ENCODE data around the gene SPTBN5.

The SPTBN5 gene

GRCh38 chr15:41890050-41890690, 3.7 kb downstream of the SPTBN5 start:
- Histone ChIP-seq H3K36me3 (ENCODE audit: insufficient read depth, low read length) (no peaks in the 10 kb centered on the region), H3F3A (ENCODE audit: low read depth) (no peaks in the 10 kb centered on the region), H3K4me3 (ENCODE audit: low read length, poor library complexity, severe bottlenecking) (no peak overlapping the region), H4K20me1 (ENCODE audit: insufficient read depth, low read length, poor library complexity, severe bottlenecking) (no peaks in the 10 kb centered on the region), H3K9ac (ENCODE audit: low read depth, low read length, poor library complexity, severe bottlenecking) (no peak overlapping the region), H3K4me1 (ENCODE audit: insufficient read depth, low read length, poor library complexity, severe bottlenecking) (peaks cover 23% of the 10 kb centered on the region), H3K4me2 (ENCODE audit: low read depth, low read length, poor library complexity, severe bottlenecking) (no peak overlapping the region), H3K9me3 (ENCODE audit: insufficient read depth, low read depth, low read length) (no peaks in the 10 kb centered on the region), H3K27me3 (ENCODE audit: insufficient read depth, low read length, poor library complexity, severe bottlenecking) (no peaks in the 10 kb centered on the region), H2AFZ (ENCODE audit: low read length) (no peak overlapping the region), H3K9me2 (replicated peaks; ENCODE audit: low read depth, low read length) (no peaks in the 10 kb centered on the region), H3K79me2 (ENCODE audit: insufficient read depth, low read length) (no peaks in the 10 kb centered on the region)
- TF ChIP-seq EZH2phosphoT487 (IDR thresholded peaks at IDR 0.05; ENCODE audit: borderline replicate concordance): no peak
- TF ChIP-seq CTCF (conservative IDR thresholded peaks at IDR 0.05; ENCODE audit: low read length): no peak

- Histone ChIP-seq H3K9ac (ENCODE audit: low read depth, low read length, poor library complexity, severe bottlenecking) (no peak overlapping the region), H3K9me2 (replicated peaks; ENCODE audit: low read depth, low read length) (no peaks in the 10 kb centered on the region), H3K27me3 (ENCODE audit: insufficient read depth, low read length, poor library complexity, severe bottlenecking) (no peaks in the 10 kb centered on the region), H2AFZ (ENCODE audit: low read length) (no peak overlapping the region), H3K4me2 (ENCODE audit: low read depth, low read length, poor library complexity, severe bottlenecking) (no peak overlapping the region), H3K9me3 (ENCODE audit: insufficient read depth, low read depth, low read length) (no peaks in the 10 kb centered on the region), H3K36me3 (ENCODE audit: insufficient read depth, low read length) (no peaks in the 10 kb centered on the region), H3K4me1 (ENCODE audit: insufficient read depth, low read length, poor library complexity, severe bottlenecking) (peaks cover 10% of the 10 kb centered on the region), H3K4me3 (ENCODE audit: low read length, poor library complexity, severe bottlenecking) (no peak overlapping the region), H4K20me1 (ENCODE audit: insufficient read depth, low read length, poor library complexity, severe bottlenecking) (no peaks in the 10 kb centered on the region), H3K79me2 (ENCODE audit: insufficient read depth, low read length) (no peaks in the 10 kb centered on the region), H3F3A (ENCODE audit: low read depth) (no peaks in the 10 kb centered on the region)
- TF ChIP-seq EZH2phosphoT487 (IDR thresholded peaks at IDR 0.05; ENCODE audit: borderline replicate concordance) (no peak), CTCF (conservative IDR thresholded peaks at IDR 0.05; ENCODE audit: low read length) (no peak)
Measured at GRCh38 chr15:41888662-41889253, 5.1 kb downstream of the SPTBN5 start.

GRCh38 chr15:41887893-41888292, 6.0 kb downstream of the SPTBN5 start:
- no peaks in the 10 kb centered on the region for H3K9me3 ChIP-seq (ENCODE audit: insufficient read depth, low read depth, low read length)
- H4K20me1 ChIP-seq (ENCODE audit: insufficient read depth, low read length, poor library complexity, severe bottlenecking): no peaks in the 10 kb centered on the region
- no peak overlapping the region for H3K4me3 ChIP-seq (ENCODE audit: low read length, poor library complexity, severe bottlenecking)
- H3K9me2 ChIP-seq (replicated peaks; ENCODE audit: low read depth, low read length): no peaks in the 10 kb centered on the region
- peaks cover 14% of the 10 kb centered on the region for H3K4me1 ChIP-seq (ENCODE audit: insufficient read depth, low read length, poor library complexity, severe bottlenecking)
- H3K27me3 ChIP-seq (ENCODE audit: insufficient read depth, low read length, poor library complexity, severe bottlenecking): no peaks in the 10 kb centered on the region
- H3K9ac ChIP-seq (ENCODE audit: low read depth, low read length, poor library complexity, severe bottlenecking): no peak overlapping the region
- H3K36me3 ChIP-seq (ENCODE audit: insufficient read depth, low read length): no peaks in the 10 kb centered on the region
- no peak overlapping the region for H3K4me2 ChIP-seq (ENCODE audit: low read depth, low read length, poor library complexity, severe bottlenecking)
- H3K79me2 ChIP-seq (ENCODE audit: insufficient read depth, low read length): no peaks in the 10 kb centered on the region
- no peak overlapping the region for H2AFZ ChIP-seq (ENCODE audit: low read length)
- no peaks in the 10 kb centered on the region for H3F3A ChIP-seq (ENCODE audit: low read depth)
- no peak for TF ChIP-seq CTCF (conservative IDR thresholded peaks at IDR 0.05; ENCODE audit: low read length)
- TF ChIP-seq EZH2phosphoT487 (IDR thresholded peaks at IDR 0.05; ENCODE audit: borderline replicate concordance): no peak

Data from Loucy (cell line).